GM12874 (cell line): ENCODE results near the gene GSK3B.

Experiments used
- TF ChIP-seq, protein P1 (sequence below): IDR thresholded peaks from 2 replicates; pipeline ENCODE4 v1.5.1; 2011; ENCODE audit warnings: low read depth, mild to moderate bottlenecking, control low read depth, low read length, moderate library complexity; ENCODE audit not compliant: insufficient read depth

Gene GSK3B

DNA sequence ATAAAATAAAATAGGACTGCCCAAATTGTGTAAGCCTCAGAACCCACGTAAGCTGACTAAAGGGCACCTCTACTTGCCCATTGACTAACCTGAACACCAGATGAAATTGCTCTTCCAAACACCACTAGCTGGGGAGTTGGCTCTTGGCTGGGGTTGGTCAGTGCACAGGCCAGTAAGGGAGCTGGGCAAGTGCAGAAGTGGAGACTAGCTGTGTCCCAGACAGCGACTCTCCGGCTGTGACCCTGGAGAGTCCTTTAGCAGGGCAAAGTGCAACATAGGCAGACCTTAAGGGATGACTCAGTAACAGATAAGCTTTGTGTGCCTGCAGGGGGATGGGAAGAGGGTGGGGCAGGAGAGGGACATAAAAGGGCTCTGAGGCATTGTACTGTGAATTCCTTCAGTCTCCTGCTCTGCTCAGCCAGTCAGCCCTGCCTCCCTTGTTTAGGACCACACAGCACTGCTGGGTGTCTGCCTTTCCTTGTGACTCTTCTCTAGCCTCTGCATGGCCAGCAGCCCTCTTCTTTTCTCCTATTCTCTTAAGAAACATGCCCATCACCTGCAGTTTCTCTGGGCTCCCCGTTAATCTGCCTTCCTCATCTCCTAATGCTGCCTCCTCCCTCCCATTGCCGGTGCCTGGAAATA is 299.2 kb downstream of the GSK3B start:
- TF ChIP-seq, protein P1, sequence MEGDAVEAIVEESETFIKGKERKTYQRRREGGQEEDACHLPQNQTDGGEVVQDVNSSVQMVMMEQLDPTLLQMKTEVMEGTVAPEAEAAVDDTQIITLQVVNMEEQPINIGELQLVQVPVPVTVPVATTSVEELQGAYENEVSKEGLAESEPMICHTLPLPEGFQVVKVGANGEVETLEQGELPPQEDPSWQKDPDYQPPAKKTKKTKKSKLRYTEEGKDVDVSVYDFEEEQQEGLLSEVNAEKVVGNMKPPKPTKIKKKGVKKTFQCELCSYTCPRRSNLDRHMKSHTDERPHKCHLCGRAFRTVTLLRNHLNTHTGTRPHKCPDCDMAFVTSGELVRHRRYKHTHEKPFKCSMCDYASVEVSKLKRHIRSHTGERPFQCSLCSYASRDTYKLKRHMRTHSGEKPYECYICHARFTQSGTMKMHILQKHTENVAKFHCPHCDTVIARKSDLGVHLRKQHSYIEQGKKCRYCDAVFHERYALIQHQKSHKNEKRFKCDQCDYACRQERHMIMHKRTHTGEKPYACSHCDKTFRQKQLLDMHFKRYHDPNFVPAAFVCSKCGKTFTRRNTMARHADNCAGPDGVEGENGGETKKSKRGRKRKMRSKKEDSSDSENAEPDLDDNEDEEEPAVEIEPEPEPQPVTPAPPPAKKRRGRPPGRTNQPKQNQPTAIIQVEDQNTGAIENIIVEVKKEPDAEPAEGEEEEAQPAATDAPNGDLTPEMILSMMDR = no peak

DNA sequence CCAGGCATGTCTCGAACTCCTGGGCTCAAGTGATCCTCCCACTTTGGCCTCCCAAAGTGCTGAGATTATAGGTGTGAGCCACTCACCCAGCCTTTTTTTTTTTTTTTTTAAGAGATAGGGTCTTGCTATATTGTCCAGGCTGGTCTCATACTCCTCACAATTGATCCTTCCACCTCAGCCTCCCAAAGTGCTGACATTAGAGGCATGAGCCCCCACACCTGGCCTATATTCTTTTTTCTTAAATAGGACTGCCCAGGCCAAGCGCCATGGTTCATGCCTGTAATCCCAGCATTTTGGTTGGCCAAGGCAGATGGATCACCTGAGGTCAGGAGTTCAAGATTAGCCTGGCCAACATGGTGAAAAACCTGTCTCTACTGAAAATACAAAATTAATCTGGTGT is 299.8 kb downstream of the GSK3B start:
- TF ChIP-seq, protein P1 = no peak

DNA sequence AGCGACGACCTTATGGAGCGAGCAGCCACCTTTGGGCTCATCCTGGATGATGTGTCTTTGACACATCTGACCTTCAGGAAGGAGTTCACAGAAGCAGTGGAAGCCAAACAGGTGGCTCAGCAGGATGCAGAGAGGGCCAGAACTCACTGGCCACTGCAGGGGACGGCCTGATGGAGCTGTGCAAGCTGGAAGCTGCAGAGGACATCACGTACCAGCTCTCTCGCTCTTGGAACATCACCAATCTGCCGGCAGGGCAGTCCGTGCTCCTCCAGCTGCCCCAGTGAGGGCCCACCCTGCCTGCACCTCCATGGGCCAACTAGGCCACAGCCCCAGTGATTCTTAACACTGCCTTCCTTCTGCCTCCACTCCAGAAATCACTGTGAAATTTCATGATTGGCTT is 302.0 kb downstream of the GSK3B start:
- TF ChIP-seq, protein P1 = no peak

DNA sequence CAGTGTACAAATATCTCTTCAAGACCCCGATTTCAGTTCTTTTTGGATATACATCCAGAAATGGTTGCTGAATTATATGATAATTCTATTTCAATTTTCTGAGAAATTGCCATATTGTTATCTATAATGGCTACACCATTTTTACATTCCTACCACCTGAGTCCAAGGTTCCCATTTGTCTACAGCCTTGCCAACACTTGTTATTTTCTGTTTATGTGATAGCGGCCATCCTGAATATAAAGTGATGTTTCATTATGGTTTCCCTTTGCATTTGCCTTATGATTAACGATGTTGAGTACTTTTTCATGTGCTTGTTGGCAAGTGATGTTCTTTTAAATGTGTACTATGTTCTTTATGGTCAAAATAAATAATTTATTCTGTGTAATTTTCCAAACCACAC is 303.9 kb downstream of the GSK3B start:
- TF ChIP-seq, protein P1 = no peak

DNA sequence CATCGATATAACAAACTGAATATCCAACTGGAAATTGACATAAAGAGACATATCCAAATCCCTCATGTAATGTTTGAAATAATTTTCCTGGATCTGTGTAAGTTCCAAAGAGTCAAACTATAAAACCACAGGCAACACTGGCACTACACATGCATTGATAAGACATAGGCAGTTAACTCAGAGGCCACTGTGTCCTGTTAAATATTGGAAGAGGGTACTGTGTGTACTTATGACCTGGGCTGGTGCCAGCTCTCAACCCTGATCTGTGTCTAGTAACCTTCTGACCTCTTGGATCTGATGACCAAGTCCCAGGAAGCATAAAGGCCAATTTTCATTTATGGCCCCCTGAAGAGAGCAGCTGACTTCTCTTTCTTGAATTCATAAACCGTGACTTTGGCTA is 307.8 kb downstream of the GSK3B start:
- TF ChIP-seq, protein P1 = no peak

DNA sequence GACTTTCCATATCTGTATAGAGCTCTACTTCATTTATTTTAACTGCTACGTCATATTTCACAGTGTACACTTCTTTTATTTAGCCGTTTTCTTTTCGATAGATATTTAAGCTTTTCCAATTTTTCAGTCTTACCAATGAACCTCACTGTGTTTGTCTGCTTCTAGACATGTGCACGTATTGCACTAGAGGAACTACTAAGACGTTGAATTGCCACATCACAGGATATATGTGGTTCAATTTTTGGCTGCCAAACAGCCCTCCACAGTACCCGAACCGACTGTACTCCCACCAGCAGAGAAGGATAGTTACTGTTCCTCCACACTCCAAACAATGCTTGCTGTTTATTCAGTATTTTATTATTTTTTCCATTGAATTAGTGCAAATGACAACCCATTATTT is 310.4 kb downstream of the GSK3B start:
- TF ChIP-seq, protein P1 = no peak

DNA sequence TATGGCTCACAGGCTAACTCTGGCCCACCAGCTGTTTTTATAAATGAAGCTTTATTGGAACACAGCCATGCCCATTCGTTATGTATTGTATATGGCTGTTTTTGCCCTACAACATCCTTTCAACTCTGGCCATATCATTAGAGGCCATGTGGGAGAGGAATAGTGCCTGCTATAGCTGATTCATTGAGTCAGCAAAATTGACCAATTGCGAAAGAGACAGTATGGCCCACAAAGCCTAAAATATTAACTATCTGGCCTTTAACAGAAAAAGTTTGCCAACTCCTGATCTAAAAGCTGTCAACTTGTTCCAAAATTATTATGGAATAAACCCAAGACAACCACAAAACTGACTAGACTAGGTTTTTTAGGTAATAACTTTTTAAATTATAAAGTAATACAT is 311.0 kb downstream of the GSK3B start:
- TF ChIP-seq, protein P1 = no peak

DNA sequence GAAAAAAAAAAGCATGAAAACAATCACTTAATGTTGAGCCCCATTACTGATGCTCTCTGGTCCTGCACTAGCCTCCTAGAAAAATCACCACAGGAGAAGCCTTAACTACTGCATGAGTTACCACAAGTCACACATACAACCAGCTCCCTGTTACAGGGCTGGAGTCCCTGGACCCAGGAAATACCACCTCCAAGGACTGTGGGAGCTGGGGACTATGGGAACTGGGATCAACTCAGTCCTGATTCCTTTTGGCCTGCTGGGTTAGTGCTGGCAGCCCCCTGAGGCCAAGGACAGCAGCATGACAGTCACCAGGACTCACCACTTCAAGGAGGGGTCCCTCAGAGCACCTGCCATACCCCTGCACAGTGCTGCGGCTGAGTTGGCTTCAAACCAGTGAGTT is 311.8 kb downstream of the GSK3B start:
- TF ChIP-seq, protein P1 = no peak
